GM23338 (cell line): Measurements from ENCODE around the gene ZNF783. TPM values are rescaled to one million over a fixed set of nuclear protein-coding genes. Genes with fewer than 3 reads are reported as not detected.

Experiments
- ATAC-seq: fragments of 200-7000 bp; cut with Tn5 transposase; 3 replicates; pipeline ENCODE4 v1.9.1; 2020
- DNase-seq: peaks from one replicate; pipeline ENCODE4 v3.0.0-alpha.2; 2015; ENCODE audit warnings: low spot score
- H2AFZ ChIP-seq: fragments of 200-600 bp; sonication (generic); 2 replicates; pipeline ENCODE4 v1.8.0; 2016; ENCODE audit warnings: antibody characterized with exemption, mild to moderate bottlenecking, moderate library complexity
- H3F3A ChIP-seq: fragments of 200-600 bp; sonication (generic); replicated peaks from 2 replicates; pipeline ENCODE4 v1.8.0; 2017; ENCODE audit warnings: antibody characterized with exemption, mixed run types, low read depth
- H3K27ac ChIP-seq: fragments of 200-600 bp; sonication (generic); 2 replicates; pipeline ENCODE4 v1.6.1; 2016; ENCODE audit warnings: low read depth
- H3K27me3 ChIP-seq: fragments of 200-600 bp; sonication (generic); 2 replicates; pipeline ENCODE4 v1.8.0; 2016; ENCODE audit warnings: mild to moderate bottlenecking, mixed run types, moderate library complexity; ENCODE audit not compliant: insufficient read depth
- H3K36me3 ChIP-seq: fragments of 200-600 bp; sonication (generic); 2 replicates; pipeline ENCODE4 v1.8.0; 2016; ENCODE audit warnings: mild to moderate bottlenecking; ENCODE audit not compliant: insufficient read depth
- H3K4me1 ChIP-seq: fragments of 200-600 bp; sonication (generic); 2 replicates; pipeline ENCODE4 v1.8.0; 2016; ENCODE audit warnings: mild to moderate bottlenecking, moderate library complexity; ENCODE audit not compliant: insufficient read depth
- H3K4me2 ChIP-seq: fragments of 200-600 bp; sonication (generic); 2 replicates; pipeline ENCODE4 v1.7.1; 2017; ENCODE audit warnings: mixed run types
- H3K4me3 ChIP-seq: fragments of 200-600 bp; sonication (generic); 2 replicates; pipeline ENCODE4 v1.6.1; 2016; ENCODE audit warnings: mixed run types
- H3K79me2 ChIP-seq: fragments of 200-600 bp; sonication (generic); replicated peaks from 2 replicates; pipeline ENCODE4 v1.8.0; 2017; ENCODE audit warnings: mild to moderate bottlenecking; ENCODE audit not compliant: insufficient read depth
- H3K9me2 ChIP-seq: fragments of 200-600 bp; sonication (generic); 2 replicates; pipeline ENCODE4 v1.8.0; 2017; ENCODE audit not compliant: insufficient read depth
- H4K20me1 ChIP-seq: fragments of 200-600 bp; sonication (generic); replicated peaks from 2 replicates; pipeline ENCODE4 v1.8.0; 2017; ENCODE audit warnings: mild to moderate bottlenecking; ENCODE audit not compliant: insufficient read depth
- H3K27ac Mint-ChIP-seq: 2 replicates; pipeline ENCODE4 v1.8.0; 2020; ENCODE audit warnings: inconsistent platforms, mild to moderate bottlenecking, moderate library complexity, mixed read lengths
- H3K27me3 Mint-ChIP-seq: 3 replicates; pipeline ENCODE4 v1.8.0; 2022; ENCODE audit warnings: low read depth, mild to moderate bottlenecking, moderate library complexity, mixed read lengths, inconsistent platforms; ENCODE audit not compliant: insufficient read depth, poor library complexity
- H3K36me3 Mint-ChIP-seq: 3 replicates; pipeline ENCODE4 v1.8.0; 2021; ENCODE audit warnings: low read depth, mild to moderate bottlenecking, inconsistent platforms, moderate library complexity, mixed read lengths
- H3K4me1 Mint-ChIP-seq: 3 replicates; pipeline ENCODE4 v1.8.0; 2020; ENCODE audit warnings: mild to moderate bottlenecking, inconsistent platforms, mixed read lengths
- H3K4me3 Mint-ChIP-seq: 3 replicates; pipeline ENCODE4 v1.8.0; 2021; ENCODE audit warnings: moderate library complexity, mild to moderate bottlenecking, inconsistent platforms, mixed read lengths
- H3K9me3 Mint-ChIP-seq: 3 replicates; pipeline ENCODE4 v1.8.0; 2020; ENCODE audit warnings: moderate library complexity, mild to moderate bottlenecking, inconsistent platforms, mixed read lengths
- CREB1 ChIP-seq: fragments of 250-450 bp; sonication (Bioruptor Pico); IDR thresholded peaks from 2 replicates; pipeline ENCODE4 v1.5.0; 2020; ENCODE audit warnings: low read depth, mild to moderate bottlenecking, moderate library complexity
- EZH2 ChIP-seq: fragments of 200-600 bp; sonication (generic); IDR thresholded peaks from one replicate; pipeline ENCODE4 v1.8.0; 2017; ENCODE audit warnings: antibody characterized with exemption, mild to moderate bottlenecking, low read depth; ENCODE audit not compliant: unreplicated experiment
- EZH2phosphoT487 ChIP-seq: fragments of 200-600 bp; sonication (generic); IDR thresholded peaks from one replicate; pipeline ENCODE4 v1.8.1; 2018; ENCODE audit warnings: antibody characterized with exemption; ENCODE audit not compliant: unreplicated experiment
- STAT1 ChIP-seq: IDR thresholded peaks from one replicate; pipeline ENCODE4 v1.6.1; 2016; ENCODE audit warnings: antibody characterized with exemption; ENCODE audit not compliant: unreplicated experiment
- ZNF114 ChIP-seq: fragments of 250-450 bp; sonication (Bioruptor Pico); IDR thresholded peaks from 2 replicates; pipeline ENCODE4 v1.5.0; 2020; ENCODE audit warnings: mild to moderate bottlenecking, moderate library complexity
- ZNF331 ChIP-seq: fragments of 250-450 bp; sonication (Bioruptor Pico); IDR thresholded peaks from 2 replicates; pipeline ENCODE4 v1.5.0; 2020; ENCODE audit warnings: low read depth, mild to moderate bottlenecking, moderate library complexity
- polyA plus RNA-seq: library from polyadenylated mRNA; unstranded; fragments of >200 nt; fragmentation: Nextera tagmentation; extraction: Ambion mirVana; gene quantifications from 2 replicates; pipeline ENCODE4 v1.2.1, GENCODE V29; 2016
- total RNA-seq: library from RNA; depleted of rRNA; stranded (reverse); fragments of >200 nt; shearing (Covaris generic); gene quantifications from 2 replicates; pipeline ENCODE4 v1.2.3, GENCODE V29; 2014
- TF ChIP-seq, protein P1 (sequence below): fragments of 250-450 bp; sonication (Bioruptor Pico); IDR thresholded peaks from 2 replicates; pipeline ENCODE4 v1.5.0; 2020; ENCODE audit warnings: mild to moderate bottlenecking, moderate library complexity
- TF ChIP-seq, protein P2 (sequence below): IDR thresholded peaks from 2 replicates; pipeline ENCODE4 v1.6.1; 2016; ENCODE audit warnings: antibody characterized with exemption
- TF ChIP-seq, protein P3 (sequence below), 2 experiments: fragments of 200-600 bp in 1 of 2; sonication (generic) in 1 of 2; conservative IDR thresholded peaks; 2 replicates each; pipeline versions ENCODE4 v1.5.1 to v1.6.1; 2016 to 2017; ENCODE audit warnings: antibody characterized with exemption in 2 of 2, low read depth in 2 of 2, mild to moderate bottlenecking in 2 of 2, moderate library complexity in 1 of 2
- TF ChIP-seq, protein P4 (sequence below): IDR thresholded peaks from one replicate; pipeline ENCODE4 v1.6.1; 2018; ENCODE audit warnings: antibody characterized with exemption; ENCODE audit not compliant: unreplicated experiment

The ZNF783 gene
- total and polyA plus RNA-seq, 2 experiments from 2014 or later: 2.1 to 9.0 TPM

DNA sequence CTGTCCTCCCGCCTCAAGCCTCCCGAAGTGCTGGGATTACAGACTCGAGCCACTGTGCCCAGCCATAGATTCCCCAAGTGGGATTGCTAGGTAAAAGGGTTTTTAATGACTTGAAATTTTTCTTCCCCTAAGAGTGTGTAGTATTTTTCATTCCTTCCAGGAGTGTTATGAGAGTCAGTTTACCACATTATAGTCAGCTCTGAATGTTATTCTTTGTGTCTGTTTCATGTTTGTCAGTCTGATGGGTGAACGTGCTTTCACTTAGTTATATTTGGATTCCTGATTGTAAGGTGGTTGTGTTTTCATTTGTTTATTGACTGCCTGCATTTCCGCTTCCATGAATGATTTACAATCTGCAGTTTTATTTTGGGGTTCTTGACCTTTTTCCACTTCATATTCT is 16.3 kb upstream of the ZNF783 start (continued):
- TF ChIP-seq, protein P1, sequence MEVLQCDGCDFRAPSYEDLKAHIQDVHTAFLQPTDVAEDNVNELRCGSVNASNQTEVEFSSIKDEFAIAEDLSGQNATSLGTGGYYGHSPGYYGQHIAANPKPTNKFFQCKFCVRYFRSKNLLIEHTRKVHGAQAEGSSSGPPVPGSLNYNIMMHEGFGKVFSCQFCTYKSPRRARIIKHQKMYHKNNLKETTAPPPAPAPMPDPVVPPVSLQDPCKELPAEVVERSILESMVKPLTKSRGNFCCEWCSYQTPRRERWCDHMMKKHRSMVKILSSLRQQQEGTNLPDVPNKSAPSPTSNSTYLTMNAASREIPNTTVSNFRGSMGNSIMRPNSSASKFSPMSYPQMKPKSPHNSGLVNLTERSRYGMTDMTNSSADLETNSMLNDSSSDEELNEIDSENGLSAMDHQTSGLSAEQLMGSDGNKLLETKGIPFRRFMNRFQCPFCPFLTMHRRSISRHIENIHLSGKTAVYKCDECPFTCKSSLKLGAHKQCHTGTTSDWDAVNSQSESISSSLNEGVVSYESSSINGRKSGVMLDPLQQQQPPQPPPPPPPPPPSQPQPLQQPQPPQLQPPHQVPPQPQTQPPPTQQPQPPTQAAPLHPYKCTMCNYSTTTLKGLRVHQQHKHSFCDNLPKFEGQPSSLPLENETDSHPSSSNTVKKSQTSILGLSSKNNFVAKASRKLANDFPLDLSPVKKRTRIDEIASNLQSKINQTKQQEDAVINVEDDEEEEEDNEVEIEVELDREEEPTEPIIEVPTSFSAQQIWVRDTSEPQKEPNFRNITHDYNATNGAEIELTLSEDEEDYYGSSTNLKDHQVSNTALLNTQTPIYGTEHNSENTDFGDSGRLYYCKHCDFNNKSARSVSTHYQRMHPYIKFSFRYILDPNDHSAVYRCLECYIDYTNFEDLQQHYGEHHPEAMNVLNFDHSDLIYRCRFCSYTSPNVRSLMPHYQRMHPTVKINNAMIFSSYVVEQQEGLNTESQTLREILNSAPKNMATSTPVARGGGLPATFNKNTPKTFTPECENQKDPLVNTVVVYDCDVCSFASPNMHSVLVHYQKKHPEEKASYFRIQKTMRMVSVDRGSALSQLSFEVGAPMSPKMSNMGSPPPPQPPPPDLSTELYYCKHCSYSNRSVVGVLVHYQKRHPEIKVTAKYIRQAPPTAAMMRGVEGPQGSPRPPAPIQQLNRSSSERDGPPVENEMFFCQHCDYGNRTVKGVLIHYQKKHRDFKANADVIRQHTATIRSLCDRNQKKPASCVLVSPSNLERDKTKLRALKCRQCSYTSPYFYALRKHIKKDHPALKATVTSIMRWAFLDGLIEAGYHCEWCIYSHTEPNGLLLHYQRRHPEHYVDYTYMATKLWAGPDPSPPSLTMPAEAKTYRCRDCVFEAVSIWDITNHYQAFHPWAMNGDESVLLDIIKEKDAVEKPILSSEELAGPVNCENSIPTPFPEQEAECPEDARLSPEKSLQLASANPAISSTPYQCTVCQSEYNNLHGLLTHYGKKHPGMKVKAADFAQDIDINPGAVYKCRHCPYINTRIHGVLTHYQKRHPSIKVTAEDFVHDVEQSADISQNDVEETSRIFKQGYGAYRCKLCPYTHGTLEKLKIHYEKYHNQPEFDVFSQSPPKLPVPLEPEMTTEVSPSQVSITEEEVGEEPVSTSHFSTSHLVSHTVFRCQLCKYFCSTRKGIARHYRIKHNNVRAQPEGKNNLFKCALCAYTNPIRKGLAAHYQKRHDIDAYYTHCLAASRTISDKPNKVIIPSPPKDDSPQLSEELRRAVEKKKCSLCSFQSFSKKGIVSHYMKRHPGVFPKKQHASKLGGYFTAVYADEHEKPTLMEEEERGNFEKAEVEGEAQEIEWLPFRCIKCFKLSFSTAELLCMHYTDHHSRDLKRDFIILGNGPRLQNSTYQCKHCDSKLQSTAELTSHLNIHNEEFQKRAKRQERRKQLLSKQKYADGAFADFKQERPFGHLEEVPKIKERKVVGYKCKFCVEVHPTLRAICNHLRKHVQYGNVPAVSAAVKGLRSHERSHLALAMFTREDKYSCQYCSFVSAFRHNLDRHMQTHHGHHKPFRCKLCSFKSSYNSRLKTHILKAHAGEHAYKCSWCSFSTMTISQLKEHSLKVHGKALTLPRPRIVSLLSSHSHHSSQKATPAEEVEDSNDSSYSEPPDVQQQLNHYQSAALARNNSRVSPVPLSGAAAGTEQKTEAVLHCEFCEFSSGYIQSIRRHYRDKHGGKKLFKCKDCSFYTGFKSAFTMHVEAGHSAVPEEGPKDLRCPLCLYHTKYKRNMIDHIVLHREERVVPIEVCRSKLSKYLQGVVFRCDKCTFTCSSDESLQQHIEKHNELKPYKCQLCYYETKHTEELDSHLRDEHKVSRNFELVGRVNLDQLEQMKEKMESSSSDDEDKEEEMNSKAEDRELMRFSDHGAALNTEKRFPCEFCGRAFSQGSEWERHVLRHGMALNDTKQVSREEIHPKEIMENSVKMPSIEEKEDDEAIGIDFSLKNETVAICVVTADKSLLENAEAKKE: no peak
- TF ChIP-seq, protein P2, sequence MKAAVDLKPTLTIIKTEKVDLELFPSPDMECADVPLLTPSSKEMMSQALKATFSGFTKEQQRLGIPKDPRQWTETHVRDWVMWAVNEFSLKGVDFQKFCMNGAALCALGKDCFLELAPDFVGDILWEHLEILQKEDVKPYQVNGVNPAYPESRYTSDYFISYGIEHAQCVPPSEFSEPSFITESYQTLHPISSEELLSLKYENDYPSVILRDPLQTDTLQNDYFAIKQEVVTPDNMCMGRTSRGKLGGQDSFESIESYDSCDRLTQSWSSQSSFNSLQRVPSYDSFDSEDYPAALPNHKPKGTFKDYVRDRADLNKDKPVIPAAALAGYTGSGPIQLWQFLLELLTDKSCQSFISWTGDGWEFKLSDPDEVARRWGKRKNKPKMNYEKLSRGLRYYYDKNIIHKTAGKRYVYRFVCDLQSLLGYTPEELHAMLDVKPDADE: no peak
- TF ChIP-seq CREB1 (CRISPR knock-in tag) (no peak), STAT1 (no peak), ZNF331 (CRISPR knock-in tag) (no peak)
- TF ChIP-seq, protein P3, sequence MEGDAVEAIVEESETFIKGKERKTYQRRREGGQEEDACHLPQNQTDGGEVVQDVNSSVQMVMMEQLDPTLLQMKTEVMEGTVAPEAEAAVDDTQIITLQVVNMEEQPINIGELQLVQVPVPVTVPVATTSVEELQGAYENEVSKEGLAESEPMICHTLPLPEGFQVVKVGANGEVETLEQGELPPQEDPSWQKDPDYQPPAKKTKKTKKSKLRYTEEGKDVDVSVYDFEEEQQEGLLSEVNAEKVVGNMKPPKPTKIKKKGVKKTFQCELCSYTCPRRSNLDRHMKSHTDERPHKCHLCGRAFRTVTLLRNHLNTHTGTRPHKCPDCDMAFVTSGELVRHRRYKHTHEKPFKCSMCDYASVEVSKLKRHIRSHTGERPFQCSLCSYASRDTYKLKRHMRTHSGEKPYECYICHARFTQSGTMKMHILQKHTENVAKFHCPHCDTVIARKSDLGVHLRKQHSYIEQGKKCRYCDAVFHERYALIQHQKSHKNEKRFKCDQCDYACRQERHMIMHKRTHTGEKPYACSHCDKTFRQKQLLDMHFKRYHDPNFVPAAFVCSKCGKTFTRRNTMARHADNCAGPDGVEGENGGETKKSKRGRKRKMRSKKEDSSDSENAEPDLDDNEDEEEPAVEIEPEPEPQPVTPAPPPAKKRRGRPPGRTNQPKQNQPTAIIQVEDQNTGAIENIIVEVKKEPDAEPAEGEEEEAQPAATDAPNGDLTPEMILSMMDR (conservative IDR thresholded peaks at IDR 0.05; ENCODE audit: low read depth in 2 of 2): no peak

DNA sequence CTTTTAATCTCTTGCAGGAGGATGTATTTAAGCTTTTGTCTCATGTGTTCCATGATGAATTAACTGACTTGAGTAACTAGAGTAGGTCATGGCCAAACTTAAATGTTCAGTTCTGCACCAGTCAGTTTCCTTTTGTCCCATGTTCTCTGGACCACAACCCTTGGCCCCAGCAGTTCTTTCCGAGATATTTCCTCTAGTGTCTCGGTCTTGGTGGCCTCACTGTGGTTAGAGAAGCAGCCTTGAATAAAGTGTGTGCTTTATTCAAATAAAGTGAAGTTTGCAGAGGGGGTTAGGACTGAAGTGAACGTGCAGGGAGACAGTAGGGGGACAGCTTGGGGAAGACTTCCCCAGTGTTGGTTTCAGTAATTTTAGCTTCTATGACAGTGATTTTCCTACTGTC is 13.2 kb upstream of the ZNF783 start:
- H3K27me3 Mint-ChIP-seq: peaks cover 2% of the 10 kb centered on the region
- no peak overlapping the region for H3K4me2 ChIP-seq
- peaks cover 23% of the 10 kb centered on the region for H4K20me1 ChIP-seq
- TF ChIP-seq, protein P4, sequence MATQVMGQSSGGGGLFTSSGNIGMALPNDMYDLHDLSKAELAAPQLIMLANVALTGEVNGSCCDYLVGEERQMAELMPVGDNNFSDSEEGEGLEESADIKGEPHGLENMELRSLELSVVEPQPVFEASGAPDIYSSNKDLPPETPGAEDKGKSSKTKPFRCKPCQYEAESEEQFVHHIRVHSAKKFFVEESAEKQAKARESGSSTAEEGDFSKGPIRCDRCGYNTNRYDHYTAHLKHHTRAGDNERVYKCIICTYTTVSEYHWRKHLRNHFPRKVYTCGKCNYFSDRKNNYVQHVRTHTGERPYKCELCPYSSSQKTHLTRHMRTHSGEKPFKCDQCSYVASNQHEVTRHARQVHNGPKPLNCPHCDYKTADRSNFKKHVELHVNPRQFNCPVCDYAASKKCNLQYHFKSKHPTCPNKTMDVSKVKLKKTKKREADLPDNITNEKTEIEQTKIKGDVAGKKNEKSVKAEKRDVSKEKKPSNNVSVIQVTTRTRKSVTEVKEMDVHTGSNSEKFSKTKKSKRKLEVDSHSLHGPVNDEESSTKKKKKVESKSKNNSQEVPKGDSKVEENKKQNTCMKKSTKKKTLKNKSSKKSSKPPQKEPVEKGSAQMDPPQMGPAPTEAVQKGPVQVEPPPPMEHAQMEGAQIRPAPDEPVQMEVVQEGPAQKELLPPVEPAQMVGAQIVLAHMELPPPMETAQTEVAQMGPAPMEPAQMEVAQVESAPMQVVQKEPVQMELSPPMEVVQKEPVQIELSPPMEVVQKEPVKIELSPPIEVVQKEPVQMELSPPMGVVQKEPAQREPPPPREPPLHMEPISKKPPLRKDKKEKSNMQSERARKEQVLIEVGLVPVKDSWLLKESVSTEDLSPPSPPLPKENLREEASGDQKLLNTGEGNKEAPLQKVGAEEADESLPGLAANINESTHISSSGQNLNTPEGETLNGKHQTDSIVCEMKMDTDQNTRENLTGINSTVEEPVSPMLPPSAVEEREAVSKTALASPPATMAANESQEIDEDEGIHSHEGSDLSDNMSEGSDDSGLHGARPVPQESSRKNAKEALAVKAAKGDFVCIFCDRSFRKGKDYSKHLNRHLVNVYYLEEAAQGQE: no peak
- TF ChIP-seq ZNF114 (CRISPR knock-in tag) (no peak), ZNF331 (CRISPR knock-in tag) (no peak), EZH2phosphoT487 (no peak), EZH2 (no peak)

More for the DNA sequence above, 13.2 kb upstream of the ZNF783 start:
- Histone ChIP-seq H3K27me3 (no peaks in the 10 kb centered on the region), H3K9me2 (no peaks in the 10 kb centered on the region), H3K4me1 (no peaks in the 10 kb centered on the region), H3K4me3 (no peak overlapping the region), H3K36me3 (peaks cover 16% of the 10 kb centered on the region), H2AFZ (no peak overlapping the region), H3F3A (no peaks in the 10 kb centered on the region), H3K27ac (no peak overlapping the region), H3K79me2 (peaks cover 55% of the 10 kb centered on the region)
- no peak for DNase-seq
- peaks cover 28% of the 10 kb centered on the region for H3K36me3 Mint-ChIP-seq
- no peak for ATAC-seq
- no peaks in the 10 kb centered on the region for H3K9me3 Mint-ChIP-seq
- no peaks in the 10 kb centered on the region for H3K4me1 Mint-ChIP-seq
- H3K27ac Mint-ChIP-seq: no peak overlapping the region
- no peak overlapping the region for H3K4me3 Mint-ChIP-seq
